ENCODE measurements around the gene CCDC61.

CCDC61 gene

DNA sequence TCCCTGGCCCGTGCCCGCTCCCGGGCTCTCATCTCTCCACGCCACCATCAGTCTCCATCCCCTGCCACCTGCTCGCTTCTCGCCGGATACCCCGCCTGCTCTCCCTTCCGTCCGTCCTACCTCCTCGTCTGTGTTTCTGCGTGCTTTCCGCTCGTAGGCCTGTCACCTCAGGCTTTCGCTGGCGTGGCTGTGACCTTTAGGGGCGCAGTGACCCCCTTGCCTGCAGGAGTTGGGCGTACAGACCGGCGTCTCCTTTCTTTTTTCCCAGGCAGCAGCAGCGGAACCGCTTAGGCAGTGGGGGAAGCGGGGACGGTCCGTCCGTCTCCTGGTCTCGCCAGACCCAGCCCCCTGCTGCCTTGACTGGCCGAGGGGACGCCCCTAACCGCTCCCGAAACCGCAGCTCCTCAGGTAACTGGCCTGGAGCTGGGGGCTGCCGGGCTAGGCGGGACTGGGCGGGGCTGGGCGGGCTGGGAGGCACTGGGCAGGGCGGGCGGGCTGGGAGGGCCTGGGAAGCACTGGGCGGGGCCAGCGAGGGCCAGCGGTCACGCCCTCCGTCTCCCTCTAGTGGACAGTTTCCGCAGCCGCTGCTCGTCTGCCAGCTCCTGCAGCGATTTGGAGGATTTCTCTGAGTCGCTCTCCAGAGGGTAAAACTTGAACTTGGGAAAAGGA, 21.3 kb downstream of the CCDC61 start:
- DNase-seq: peak; percentile 81

DNA sequence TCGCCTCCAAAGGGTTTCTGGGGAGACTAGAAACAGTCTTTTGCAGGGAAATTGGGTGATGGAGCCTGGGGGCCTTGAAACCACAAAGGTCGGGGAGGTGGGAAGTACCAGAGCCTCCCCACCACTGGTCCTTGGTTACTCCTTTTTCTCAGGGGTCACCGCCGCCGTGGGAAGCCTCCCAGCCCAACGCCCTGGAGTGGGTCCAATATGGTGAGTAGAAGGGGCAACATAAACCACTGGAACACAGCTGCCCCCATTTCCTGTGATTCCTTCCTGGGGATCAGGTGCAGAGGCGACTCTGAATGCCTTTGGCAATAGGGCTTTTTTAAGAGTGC, 21.8 kb downstream of the CCDC61 start:
- no peak for DNase-seq

DNA sequence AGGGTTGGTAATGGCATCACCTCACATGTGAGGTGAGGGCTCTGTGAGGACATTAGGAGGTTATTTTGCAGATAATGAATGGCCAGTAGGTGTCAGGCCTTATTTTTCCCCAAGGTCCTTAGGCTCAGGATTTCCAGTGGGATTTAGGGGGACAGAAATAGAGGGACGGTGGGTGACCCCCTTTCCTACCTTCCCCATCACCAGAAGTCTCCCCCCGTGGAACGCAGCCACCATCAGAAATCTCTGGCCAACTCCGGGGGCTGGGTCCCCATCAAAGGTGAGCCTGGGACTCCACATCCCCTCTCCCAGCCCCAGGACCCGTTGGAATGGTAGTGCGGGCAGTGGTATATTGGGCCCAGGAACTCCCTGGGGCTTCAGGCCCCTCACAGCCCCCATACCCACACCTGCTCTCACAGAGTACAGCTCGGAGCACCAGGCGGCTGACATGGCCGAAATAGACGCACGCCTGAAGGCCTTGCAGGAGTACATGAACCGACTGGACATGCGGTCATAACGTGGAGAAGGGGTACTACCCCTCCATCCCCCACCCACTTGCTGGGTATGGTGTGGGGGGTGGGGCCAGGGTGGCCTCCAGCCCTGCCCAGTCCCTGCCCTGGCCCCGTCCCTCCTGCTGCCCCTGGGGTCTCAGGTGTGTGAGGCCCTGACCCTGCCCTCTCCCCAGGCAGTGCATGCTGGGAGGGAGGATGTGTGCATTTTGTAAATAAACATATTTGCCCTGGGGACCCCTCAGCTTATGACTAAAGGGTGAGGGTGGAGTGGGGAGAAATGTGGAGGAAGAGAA, 22.8 kb downstream of the CCDC61 start:
- DNase-seq: no peak

DNA sequence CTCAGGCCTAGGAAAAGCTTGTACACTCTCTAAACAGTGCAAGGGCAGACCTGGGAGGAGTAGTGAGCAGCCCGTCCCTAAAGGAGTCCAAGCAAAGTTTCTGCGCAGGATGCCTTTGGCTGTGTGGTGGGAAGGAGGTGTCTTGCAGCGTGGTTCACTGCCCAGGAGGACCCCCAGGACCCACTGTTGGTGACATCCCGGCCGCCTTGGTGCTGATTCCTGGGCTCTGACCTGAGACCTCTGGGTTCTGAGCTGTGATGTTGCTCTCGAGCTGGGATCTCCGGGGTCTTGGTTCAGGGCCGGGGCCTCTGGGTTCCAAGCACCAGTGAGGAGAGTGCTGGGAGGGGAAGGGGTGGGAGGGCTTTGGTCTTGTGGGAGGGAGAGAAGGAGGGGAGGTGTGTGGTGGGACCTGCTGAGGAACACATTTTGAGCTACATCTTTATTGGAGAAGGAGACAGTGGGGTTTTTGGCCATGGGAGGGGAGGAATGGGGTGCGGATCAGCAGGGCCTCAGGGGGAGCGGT, 23.5 kb downstream of the CCDC61 start:
- DNase-seq: no peak

DNA sequence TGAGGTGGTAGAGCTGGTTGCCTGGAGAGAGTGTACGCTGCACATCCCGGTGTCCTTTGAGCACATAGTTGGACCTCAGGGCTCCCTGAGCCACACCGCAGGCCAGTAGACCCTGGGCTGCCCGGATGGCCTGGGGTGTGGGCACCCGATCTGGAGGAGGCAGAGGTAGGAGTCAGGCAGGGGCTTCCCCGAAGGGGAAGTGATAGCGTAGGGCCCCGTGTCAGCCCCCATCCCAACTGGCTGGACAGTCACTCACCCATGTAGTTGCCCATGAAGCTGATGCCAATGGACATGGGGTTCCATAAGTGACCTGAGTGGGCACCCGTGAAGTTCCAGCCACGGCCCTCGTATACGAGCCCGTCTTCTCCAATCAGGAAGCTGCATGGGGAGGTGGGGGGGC, 24.0 kb downstream of the CCDC61 start:
- no peak for DNase-seq

DNA sequence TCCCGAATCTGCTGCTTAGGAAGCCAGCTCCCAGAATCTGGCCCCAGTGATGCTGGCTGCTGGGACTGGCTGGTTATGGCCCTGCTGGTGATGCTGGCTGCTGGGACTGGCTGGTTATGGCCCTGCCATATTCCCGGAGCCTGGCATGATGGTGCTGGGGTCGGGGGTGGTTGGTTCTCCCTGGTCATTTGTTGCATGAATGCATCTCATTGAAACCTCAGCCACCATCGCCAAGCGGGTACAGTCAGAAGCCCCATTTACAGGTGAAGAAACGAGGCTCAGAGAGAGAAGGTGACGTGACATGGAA, 25.5 kb downstream of the CCDC61 start:
- no peak for DNase-seq

DNA sequence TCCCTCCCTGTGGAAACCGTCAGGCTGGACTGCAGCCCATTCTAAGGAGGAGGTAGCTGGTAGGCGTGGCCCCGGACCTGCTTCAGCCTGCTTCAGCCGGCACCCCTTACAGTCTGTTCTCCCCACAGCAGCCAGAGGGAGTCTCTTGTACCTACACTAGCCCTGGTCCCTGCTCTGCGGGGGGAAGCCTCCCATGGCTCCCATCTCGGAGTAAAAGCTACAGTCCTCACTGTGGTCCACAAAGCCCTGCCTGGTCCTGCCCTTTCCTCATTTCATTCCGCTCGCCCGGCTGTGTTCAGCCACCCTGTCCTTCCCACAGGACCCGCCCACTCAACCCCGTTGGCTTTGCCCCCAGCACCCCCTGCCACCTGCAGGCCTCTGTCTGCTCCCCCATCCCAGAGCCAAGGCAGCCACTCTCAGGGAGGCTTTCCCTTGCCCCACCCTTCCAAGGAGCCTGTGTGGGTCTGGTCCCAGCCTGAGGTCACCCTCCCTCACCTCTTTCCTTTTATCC, 26.3 kb downstream of the CCDC61 start:
- no peak for DNase-seq

DNA sequence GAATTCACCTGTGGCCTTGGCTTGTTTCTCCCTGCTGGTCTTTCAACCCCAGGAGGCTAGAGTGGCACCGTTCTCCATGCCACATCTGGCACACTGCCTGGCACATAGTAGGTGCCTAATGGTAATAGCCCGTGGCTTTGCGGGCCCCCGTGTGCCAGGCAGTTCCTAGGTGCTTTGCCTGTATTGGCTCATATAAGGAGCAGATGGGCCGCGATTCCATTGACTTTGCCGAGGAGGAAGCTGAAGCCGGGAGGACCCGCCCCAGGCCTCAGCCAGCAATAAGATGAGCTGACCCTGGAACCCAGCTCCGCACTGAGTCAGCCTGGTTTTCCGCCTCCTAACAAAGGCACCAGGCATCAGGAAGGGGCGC, 26.8 kb downstream of the CCDC61 start:
- no peak for DNase-seq

DNA sequence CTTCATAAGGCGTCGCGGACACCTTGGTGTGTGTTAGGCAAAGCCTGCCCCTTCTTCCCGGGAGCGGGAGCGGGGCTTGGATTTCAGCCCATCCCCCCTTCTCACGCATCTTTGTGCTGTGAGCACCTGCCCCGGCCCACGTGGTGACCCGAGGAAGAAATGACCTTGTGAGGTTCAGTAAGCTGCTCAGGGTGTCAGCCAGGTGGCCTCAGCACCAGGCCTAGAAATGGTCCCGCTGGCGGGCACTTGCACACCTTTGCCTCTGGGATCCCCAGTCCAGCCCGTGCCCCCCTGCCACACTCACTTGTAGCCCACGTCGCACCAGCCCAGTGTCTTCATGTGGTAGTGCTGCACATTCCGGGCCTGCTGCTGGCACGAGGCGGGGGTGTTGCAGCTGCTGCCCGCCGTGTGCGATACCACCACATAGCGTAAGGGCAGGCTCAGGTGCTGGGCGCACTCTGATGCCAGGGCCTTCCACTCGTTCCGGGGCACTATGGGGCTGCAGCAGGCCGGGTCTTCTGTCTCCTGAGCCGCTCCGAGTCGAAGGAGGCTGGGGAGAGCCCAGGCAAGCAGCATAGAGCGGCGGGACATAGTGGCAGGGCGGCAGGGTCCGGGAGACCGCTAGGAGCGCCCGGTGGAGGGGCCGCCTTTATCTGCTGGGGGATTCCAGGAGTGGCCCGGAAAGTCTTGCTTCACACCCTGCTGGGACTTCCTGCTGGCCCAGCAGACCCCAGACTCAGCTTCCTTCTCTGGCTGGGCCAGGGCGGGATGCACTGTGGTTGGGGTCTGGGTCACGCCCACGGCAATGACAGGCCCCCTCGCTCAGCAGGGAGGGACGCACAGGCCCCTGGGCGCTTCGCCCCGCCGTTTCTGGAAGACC, 27.4 kb downstream of the CCDC61 start, which contains the start of gene PGLYRP1:
Gene PGLYRP1, minus strand, starts transcription at position 623 of the 880 bp plus-strand sequence. Its CDS starts 32 bp downstream, at position 591.
- no peak for DNase-seq

DNA sequence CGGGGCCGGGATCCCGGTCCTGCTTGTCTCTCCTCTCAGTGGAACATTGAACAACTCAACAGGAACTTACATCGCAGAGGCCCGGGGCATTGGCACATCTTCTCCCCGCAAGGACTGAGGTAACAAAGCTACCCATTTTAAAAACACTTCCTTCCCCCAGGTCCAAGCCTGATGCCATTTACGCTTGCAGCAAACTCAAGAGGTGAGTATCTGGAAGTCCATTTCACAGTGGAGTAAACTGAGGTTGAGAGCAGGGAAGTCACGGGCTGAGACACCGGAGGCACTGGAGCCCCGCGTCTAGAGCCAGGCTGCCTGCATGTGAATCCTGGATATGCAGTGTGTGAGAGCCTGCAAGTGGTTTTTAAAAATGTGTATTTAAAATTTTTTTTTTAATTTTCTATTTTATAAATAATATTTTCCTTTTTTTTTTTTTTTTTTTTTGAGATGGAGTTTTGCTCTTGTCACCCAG, 28.1 kb downstream of the CCDC61 start:
- no peak for DNase-seq

DNA sequence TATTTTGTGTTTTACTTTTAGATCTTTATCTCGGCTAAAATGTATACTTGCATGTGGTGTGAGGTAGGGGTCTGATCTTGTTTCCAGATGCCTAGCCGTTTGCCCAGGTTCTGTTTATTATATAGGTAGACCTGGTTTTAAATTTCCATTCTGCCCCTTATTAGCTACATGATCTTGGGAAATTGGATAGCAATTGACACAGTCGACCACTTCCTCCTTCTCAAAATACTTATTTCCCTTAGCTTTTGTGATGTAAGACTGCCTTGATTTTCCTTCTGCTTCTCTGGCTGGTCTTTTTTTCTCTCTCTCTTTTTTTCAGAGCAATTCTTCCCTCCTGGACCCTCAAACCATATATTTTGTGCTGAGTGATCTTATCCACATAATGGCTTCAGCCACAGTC, 30.6 kb downstream of the CCDC61 start:
- no peak for DNase-seq

DNA sequence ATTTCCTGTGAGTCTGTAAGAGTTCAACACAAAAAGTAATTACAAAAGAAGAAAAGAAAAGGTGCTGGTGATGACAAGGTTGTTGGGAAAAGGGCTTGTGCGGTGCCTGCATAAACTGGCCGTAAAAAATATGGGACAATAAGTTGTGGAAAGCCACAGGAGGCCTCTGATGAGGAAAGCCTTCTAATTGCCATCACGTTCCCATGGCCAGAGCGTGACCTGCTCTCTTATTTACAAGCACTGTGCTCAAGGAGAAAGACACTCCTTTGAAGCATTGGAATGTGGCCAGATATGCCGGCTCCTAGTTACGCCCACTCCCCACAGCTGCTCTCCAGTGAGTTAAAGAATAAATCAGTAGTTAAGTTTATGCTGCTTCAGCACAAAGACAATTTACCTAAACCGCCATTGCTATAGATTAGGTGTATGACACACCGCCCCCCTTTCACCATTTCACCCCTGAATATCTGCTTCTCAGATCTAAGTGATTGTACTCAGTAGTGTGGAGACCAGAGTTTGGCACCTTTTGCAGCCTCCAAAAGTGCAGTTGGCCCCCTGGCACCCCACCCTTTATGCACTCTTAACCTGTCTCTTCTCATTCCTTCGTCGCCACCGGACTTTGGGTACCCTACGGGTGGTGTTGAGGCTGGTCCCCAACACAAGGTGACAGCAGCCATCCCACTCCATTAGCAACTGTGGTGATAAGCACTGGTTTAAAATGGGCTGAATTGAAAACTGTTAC, 35.7 kb downstream of the CCDC61 start:
- DNase-seq: no peak

DNA sequence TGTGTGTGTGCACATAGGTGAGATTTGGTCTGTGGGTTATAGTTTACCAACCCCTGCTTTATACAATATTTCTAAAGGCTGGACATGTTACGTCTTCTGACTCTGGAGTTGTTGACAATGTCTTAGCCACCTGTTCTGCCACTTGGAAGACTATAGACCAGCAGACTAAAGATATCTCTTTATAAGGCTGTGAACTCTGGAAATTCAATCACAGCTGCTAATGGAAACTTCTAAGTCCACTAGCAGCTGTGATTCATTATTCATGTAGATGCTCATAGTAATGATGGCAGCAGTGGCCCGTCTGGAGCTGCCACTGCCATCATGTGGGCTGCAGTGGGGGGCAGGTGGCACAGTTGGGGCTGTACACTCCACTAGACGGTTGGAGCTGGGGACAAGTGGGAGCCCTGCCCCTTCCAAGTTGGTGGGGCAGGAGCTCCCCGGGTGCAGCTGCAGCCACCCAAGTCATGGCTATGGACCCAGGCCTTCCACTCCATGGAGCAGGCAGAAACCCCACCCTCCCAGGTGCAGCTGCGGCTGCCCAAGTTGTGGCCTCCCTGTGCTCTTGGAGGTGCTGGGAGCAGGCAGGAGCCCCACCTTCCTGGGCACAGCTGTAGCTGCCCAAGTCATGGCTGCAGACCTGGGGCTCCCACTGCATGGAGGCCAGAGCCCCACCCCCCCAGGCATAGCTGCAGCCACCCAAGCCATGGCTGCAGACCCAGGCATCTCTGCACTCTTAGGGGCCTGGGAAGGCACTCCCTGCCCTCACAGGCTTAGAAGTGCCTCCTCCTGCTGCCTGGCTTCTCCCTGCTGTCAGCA, 36.7 kb downstream of the CCDC61 start:
- no peak for DNase-seq

DNA sequence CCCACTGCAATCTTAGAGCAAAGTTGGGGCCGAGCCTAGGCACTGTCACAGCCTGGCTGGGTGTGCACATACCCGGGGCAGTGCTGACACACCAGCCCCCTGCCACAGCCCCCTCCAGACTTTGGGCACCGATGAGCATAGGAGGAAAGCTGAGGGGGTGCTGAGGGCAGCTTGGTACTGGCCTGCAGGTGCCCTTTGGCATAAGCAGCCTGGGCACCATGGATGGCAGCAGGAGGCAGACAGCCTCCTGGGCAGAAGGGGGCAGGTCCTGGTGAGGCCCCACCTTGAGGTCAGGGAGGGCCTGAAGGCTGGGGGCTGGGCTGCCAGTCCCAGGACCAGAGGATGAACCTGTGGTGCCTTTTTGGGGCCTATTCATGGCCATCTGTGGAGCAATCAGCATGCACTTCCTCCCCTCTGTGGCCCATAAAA, 37.3 kb downstream of the CCDC61 start:
- DNase-seq: no peak

DNA sequence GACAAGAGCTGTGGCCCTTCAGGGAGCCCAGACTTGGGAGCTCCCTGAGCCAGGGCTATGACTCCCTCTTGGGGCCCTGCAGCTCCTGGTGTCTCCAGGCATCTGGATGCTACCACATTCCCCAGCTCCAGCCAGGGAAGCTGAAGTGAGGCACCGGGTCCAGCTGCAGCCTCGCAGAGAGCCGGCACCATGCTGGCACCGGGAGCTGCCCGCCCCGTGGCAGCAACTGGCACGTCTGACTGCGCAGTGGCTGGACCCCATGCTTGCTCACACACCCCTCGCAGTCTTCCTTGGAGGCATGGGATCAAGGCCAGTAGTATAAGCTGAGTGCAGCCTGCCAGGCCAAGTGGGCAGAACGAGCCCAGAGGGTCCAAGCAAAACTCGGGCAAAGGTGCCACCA, 38.1 kb downstream of the CCDC61 start:
- DNase-seq: no peak

DNA sequence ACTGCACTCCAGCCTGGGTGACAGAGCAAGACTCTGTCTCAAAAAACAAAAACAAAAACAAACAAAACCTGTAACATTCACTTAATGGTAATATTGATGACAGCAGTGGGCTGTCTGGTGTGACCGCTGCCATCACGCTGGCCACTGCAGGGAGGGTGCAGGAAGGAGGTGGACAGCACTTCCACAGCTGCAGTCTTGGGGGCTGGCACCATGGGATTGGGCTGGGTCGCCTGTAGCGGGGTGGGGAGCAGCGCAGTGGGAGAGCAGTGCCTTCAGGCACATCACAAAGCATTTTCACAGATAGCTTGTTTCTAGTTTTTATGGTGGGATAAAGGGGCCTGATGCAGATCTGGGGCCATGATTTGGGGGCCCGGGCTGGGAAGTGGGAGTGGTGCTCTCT, 40.3 kb downstream of the CCDC61 start:
- DNase-seq: no peak

DNA sequence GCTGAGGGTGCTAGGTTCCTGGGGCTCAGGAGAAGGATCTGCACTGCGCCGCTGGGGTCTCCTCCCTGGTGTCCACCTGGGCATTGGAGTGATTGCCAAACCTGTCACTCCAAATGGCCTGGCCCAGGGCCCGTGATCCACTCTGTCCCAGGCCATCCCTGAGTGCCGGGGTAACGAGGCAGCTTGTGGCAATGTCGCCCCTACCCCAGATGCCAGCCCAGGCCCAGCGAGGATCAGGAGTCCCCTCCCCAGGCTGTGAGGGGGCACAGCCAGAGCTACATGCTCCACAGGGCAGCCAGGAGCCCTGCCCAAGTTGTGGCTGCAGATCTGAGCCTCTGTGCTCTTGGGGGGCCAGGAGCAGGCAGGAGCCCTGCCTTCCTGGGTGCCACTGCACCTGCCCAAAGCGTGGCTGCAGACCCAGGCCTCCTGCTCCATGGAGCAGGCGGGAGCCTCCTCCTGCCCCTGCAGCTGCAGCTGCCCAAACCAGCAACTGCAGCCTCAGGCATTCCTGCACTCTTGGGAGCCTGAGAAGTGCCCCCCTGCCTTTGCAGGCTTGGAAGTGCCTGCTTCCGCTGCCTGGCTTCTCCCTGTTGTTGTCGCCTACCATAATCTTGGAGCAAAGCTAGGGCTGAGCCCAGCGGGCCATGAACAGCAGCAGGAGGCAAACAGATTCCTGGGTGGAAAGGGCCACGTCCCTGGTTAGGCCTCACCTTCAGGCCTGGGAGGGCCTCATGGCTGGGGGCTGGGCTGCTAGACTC, 40.9 kb downstream of the CCDC61 start:
- DNase-seq: no peak

DNA sequence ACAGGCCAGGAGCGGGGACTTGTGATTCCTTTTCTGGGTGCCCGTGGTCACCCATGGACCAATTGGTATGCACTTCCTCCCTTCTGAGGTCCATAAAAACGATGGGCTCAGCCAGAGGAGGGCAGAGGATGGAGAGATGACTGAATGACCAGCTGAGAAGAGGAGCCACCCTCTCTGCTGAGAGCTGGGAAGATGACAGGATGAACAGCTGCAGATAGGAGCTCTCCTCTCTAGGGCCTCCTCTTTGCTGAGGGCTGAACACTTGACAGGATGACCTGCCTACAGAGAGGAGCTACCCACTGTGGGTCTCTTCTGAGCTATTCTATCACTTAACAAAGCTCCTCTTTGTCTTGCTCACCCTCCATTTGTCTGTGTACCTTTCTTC, 41.5 kb downstream of the CCDC61 start:
- DNase-seq: no peak

DNA sequence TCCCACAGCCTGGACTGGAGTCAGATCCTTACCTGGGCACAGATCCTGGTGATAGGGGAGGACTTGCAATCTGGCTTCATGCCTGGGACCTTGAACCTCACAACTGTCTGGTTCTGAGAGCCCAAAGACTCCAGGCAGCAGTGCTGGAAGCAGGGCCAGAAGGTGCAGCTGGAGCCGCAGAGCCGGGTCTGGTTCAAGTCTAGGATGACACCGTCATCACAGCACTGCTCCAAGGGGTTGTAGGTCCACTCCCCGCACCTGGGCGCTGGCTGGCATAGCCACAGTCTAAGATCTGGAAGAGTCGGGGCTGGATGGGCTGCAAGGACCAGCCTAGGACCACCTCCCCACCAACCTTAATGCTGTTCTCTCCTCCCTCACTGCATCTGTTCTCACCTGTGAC, 44.9 kb downstream of the CCDC61 start:
- DNase-seq: no peak

DNA sequence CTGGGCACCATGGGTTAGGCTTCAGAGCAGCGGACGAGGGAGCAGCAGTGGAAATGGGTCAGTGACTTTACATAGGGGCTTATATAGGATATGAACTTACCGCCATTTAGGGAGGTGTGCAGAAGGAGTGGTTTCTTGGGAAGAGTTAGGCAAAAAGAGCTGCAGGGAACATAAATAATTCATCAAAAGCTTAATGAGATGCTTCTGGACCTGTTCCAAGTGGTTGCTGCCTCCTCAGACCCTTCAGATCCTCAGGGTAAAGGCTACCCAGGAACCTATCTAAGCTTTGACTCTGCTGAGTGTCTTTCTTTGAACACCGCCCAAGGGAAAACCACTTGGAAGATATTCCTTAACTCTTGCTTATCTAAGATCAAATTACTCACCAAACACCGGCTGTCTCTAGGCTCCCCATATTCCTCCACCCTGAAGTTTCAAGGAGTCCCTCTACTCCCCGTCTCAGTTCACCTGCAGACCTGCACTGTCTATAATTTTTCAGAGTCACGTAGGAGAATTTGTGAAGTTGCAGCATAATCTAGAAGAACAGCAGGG, 45.8 kb downstream of the CCDC61 start, which contains the start of gene IGFL4:
Gene IGFL4, minus strand, starts transcription at position 51 of the 549 bp plus-strand sequence. Its CDS starts 40 bp downstream, at position 11.
- no peak for DNase-seq
